HG02943 (cell line): ENCODE results near the gene NFIA.
"Not testable (repeated sequence)": the region's sequence is repeated elsewhere in the genome, so short reads cannot be mapped to it uniquely, and the experiment has no call there.

Experiments used
- ATAC-seq: cut with Tn5 transposase; IDR thresholded peaks from one replicate; pipeline ENCODE4 v1.9.1; 2021; ENCODE audit warnings: mild to moderate bottlenecking, low read depth, moderate library complexity; ENCODE audit not compliant: unreplicated experiment

The NFIA gene

GRCh38 chr1:61260171-61260570 lies 177.8 kb downstream of the NFIA start:
- ATAC-seq: no peak

GRCh38 chr1:61261595-61261994 lies 179.2 kb downstream of the NFIA start:
- ATAC-seq: no peak

- ATAC-seq: no peak
Measured at GRCh38 chr1:61263905-61264824, 181.8 kb downstream of the NFIA start.

GRCh38 chr1:61264825-61265242 lies 182.5 kb downstream of the NFIA start:
- no peak for ATAC-seq

GRCh38 chr1:61265665-61266064 lies 183.3 kb downstream of the NFIA start:
- ATAC-seq: no peak

- ATAC-seq: no peak
Measured at GRCh38 chr1:61266738-61267137, 184.4 kb downstream of the NFIA start.

GRCh38 chr1:61268546-61269240 lies 186.3 kb downstream of the NFIA start:
- ATAC-seq: no peak

- no peak for ATAC-seq
Measured at GRCh38 chr1:61269602-61270001, 187.2 kb downstream of the NFIA start.

- ATAC-seq: no peak
Measured at GRCh38 chr1:61270107-61270506, 187.7 kb downstream of the NFIA start.

GRCh38 chr1:61270761-61271411 lies 188.5 kb downstream of the NFIA start:
- ATAC-seq: no peak

GRCh38 chr1:61271412-61271789 lies 189.0 kb downstream of the NFIA start:
- ATAC-seq: no peak

GRCh38 chr1:61273167-61273705 lies 190.9 kb downstream of the NFIA start:
- ATAC-seq: no peak

GRCh38 chr1:61273861-61274260 lies 191.5 kb downstream of the NFIA start:
- no peak for ATAC-seq

- no peak for ATAC-seq
Measured at GRCh38 chr1:61274939-61275338, 192.6 kb downstream of the NFIA start.

GRCh38 chr1:61276246-61276645 lies 193.9 kb downstream of the NFIA start:
- ATAC-seq: no peak

- ATAC-seq: no peak
Measured at GRCh38 chr1:61277121-61277690, 194.8 kb downstream of the NFIA start.

- not testable (repeated sequence) for ATAC-seq
Measured at GRCh38 chr1:61278503-61278902, 196.1 kb downstream of the NFIA start.

- no peak for ATAC-seq
Measured at GRCh38 chr1:61278966-61279365, 196.6 kb downstream of the NFIA start.

- no peak for ATAC-seq
Measured at GRCh38 chr1:61279570-61279969, 197.2 kb downstream of the NFIA start.

- ATAC-seq: no peak
Measured at GRCh38 chr1:61280452-61280851, 198.1 kb downstream of the NFIA start.

GRCh38 chr1:61282387-61282786 lies 200.0 kb downstream of the NFIA start:
- no peak for ATAC-seq
